DOHH2 (cell line): ENCODE results near the gene WDR6.

Experiments
- CTCF ChIP-seq: fragments of 200-600 bp; sonication (generic); IDR thresholded peaks from one replicate; pipeline ENCODE4 v1.5.1; 2014; ENCODE audit warnings: antibody characterized with exemption, mild to moderate bottlenecking, low read depth, low read length; ENCODE audit not compliant: poor library complexity, severe bottlenecking
- EZH2phosphoT487 ChIP-seq: fragments of 200-600 bp; sonication (generic); IDR thresholded peaks from 2 replicates; pipeline ENCODE4 v1.6.1; 2017; ENCODE audit warnings: borderline replicate concordance, mild to moderate bottlenecking, antibody characterized with exemption, low read length, moderate library complexity, mixed read lengths

DNA sequence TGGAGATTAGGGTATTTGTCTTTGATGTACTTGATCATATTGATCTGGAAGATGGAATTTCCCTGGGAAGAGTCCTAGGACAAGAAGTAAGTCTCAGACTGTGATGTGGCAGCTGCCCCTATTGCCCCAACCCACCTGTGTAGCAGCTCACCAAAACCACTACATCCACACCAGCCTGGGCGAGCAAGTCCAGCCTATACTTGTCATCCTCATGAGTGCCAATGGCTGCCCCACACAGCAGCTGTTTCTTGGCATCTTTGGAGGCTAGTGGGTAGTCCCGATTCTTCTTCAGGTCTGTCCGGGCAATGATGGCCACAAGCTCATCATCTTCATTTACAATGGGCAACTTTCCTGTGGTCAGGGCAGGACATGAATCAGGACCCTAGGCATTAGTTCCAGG lies 19.3 kb downstream of the WDR6 start:
- no peak for TF ChIP-seq CTCF
- no peak for TF ChIP-seq EZH2phosphoT487
